GM21360 (cell line): ENCODE data around the gene CACYBP.

Experiments used
- ATAC-seq: cut with Tn5 transposase; IDR thresholded peaks from one replicate; pipeline ENCODE4 v1.9.1; 2021; ENCODE audit warnings: mild to moderate bottlenecking, moderate library complexity; ENCODE audit not compliant: unreplicated experiment

The CACYBP gene

GRCh38 chr1:174971902-174972301 is 27.8 kb upstream of the CACYBP start:
- ATAC-seq, result no peak

DNA sequence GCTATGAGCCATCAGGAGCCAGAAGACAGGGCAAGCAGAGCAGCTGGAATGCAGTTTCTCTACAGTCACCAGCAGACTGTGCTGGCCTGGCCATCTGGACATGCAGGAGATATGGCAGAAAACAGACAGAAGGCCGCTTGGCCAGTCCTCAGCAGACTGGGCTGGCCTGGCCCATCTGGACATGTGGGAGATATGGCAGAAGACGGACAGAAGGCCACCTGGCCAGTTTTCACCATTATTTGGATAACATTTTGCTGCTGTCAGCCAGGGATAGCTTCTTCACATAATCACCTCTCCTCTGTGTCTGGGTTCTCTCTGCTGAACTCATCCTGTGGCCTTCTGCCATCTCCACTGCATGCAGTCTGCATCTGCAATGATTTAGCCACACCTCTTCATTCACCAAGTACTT is 25.0 kb upstream of the CACYBP start:
- no peak for ATAC-seq

DNA sequence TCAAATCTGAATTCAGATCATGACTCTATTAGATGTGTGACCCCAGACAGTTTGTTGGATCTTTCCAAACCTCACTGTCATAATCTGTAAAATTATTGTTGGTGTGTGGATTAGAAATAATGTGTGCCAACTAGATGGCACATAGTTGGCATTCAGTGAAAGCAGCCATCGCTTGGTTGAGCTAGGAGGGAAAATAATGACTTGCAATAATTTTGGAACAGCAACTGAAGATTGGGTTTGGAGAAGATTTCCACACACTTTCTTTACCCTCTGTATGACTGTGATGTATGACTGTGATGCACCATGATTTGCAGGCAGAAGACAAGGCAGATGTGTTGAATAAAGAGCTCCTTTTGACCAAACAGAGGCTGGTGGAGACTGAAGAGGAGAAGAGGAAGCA is 24.0 kb upstream of the CACYBP start:
- no peak for ATAC-seq

GRCh38 chr1:174976436-174977108 is 23.2 kb upstream of the CACYBP start:
- ATAC-seq, result no peak

- no peak for ATAC-seq
These were observed 16.6 kb upstream of the CACYBP start for GRCh38 chr1:174982971-174983689.

- ATAC-seq, result no peak
These were observed 14.8 kb upstream of the CACYBP start for GRCh38 chr1:174984952-174985351.

GRCh38 chr1:174988539-174988938 is 11.2 kb upstream of the CACYBP start:
- no peak for ATAC-seq

GRCh38 chr1:174988986-174989385 is 10.8 kb upstream of the CACYBP start:
- no peak for ATAC-seq

DNA sequence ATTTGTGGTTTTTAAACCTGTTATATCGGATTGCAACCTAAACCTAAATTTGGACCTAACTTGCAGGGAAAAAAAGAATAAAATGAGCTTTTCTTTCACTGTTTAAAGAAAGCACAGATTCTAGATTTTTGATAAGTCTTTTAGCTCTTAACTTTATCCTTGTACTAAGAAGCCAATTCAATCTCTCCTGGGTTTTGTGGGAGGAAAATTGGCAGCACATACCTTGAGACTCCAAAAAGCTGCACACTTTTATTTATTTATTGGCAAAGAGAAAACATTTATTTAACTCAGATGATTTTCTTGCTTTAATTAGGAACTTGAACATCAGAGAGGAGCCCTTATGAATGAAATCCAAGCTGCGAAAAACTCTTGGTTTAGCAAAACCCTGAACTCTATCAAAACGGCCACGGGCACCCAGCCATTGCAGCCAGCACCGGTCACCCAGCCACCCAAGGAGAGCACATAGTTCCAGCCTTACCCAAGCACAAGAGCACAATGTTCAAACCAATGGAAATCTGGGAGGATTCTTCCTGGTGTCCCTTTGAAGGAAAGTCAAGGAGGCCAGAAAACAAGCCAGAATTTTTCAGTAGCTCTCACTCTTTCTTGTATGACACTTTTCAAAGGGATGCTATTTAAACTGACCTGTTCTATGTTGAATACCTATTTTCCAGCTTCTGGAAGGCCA is 10.1 kb upstream of the CACYBP start:
- no peak for ATAC-seq

- no peak for ATAC-seq
These were observed 9.3 kb upstream of the CACYBP start for GRCh38 chr1:174990382-174990999.

DNA sequence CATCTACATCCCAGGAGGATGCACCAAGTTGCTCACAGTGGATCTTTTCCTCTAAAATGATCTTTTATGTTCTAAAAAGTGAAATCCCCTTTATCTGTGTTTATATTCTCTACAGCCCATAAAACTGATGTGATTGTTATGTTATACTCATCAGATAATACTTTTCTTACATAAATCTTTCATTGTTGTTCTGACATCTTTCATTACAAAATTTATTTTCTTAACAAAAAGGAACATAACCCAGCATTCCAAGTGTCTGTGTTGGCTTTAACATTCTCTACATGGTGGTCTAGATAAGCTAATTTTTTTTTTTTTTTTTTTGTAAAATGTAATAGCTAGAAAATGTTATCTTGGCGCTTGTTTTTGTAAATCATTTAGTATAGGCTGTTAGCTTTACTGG is 8.3 kb upstream of the CACYBP start:
- no peak for ATAC-seq

DNA sequence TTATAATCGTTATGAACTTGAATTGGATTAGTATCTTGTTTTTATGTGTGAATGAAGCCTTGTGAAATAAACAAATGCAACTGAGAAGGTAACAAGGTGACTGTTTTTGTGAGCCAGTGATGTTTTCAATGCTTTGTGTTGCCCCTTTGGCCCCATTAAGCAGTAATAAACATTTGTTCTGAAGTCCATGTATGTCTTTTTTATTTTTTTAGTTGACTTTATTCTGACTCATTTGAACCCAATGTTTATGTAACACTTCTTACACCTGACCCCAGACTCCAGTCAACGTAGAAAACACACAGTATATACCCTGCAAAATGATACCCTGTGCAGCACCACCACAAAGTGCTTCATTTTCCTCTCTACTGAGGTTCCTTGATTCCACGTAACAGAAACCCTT is 4.6 kb upstream of the CACYBP start:
- no peak for ATAC-seq

GRCh38 chr1:174995916-174996315 is 3.8 kb upstream of the CACYBP start:
- ATAC-seq, result no peak

GRCh38 chr1:174996476-174996875 is 3.3 kb upstream of the CACYBP start:
- ATAC-seq, result no peak

DNA sequence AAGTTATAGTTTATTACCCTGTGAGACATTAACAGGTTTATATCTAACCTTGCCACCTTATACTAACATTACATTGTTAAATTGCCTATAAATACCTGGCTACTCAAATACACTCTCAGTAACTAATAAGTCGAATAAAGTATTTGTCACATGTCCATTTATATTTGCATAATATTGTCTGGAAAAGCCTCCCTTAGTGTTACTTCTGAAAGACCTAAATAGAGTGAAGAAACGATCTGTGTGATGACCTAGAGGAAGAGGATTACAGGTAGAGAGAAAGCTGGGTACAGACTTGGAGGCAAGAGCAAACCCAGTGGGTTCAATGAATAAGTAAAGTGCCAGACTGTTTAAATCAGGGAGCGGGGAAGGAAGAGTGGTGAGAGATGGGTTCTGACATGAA is 2.7 kb upstream of the CACYBP start:
- ATAC-seq, result no peak

GRCh38 chr1:174998569-174999215 is 1.1 kb upstream of the CACYBP start:
- no peak for ATAC-seq

- peak; percentile 75 for ATAC-seq
These were observed 371 bp upstream of the CACYBP start for GRCh38 chr1:174999216-174999935.

DNA sequence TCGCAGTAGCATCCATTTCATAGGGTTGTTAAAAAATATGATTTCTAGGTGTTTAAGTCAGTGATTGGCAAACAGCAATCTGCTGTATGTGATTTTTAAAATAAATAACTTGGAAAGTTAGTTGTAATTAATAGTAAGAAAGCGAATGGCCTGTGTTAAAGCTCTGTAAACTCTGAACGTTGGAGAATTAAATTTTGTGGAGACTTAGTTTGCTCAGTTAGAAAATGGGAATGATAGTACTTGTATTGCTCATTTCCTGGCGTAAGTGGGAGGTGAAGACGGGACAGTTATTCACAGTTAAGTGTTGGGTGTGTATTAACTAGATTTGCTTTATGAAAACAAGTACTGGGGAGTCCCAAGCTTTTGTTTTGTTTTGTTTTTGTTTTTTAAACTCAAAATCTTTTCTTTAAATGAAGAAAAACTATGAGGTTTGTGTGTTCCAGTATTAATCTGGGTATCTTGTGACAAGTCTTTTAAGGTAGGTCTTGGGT is 995 bp downstream of the CACYBP start:
- ATAC-seq, result no peak

- no peak for ATAC-seq
These were observed 3.3 kb downstream of the CACYBP start for GRCh38 chr1:175002910-175003517.

- ATAC-seq, result no peak
These were observed 3.8 kb downstream of the CACYBP start for GRCh38 chr1:175003521-175003920.
